CD4-positive, alpha-beta T cell treated with Interferon alpha-2 for 1 hour (primary cell): ENCODE results near the gene PAFAH1B1.

ENCODE experiments used
- DNase-seq, 2 donors: peaks; one replicate each; pipeline ENCODE4 v3.0.0-alpha.2; 2020 to 2022

Gene PAFAH1B1

GRCh38 chr17:2723505-2723996 is 130.1 kb downstream of the PAFAH1B1 start:
- DNase-seq = no peak

GRCh38 chr17:2723997-2724783 is 130.7 kb downstream of the PAFAH1B1 start:
- no peak for DNase-seq

GRCh38 chr17:2724784-2725164 is 131.3 kb downstream of the PAFAH1B1 start:
- peak in 1 of 2 donors; percentile 39 for DNase-seq

- no peak for DNase-seq
Observed at GRCh38 chr17:2730764-2731353, 137.4 kb downstream of the PAFAH1B1 start.

GRCh38 chr17:2731807-2732206 is 138.4 kb downstream of the PAFAH1B1 start:
- no peak for DNase-seq

GRCh38 chr17:2734939-2735338 is 141.5 kb downstream of the PAFAH1B1 start:
- no peak for DNase-seq
